Trophoblast cell (in vitro differentiated cells and primary cell): ENCODE measurements around the gene KNTC1.
A peak's percentile ranks its signal among the peaks of the same experiment; 100 is the strongest.
"Not testable (repeated sequence)": the region's sequence is repeated elsewhere in the genome, so short reads cannot be mapped to it uniquely, and the experiment has no call there.

ENCODE experiments used
- DNase-seq, 2 donors: peaks; one replicate each; pipeline ENCODE4 v3.0.0-alpha.2; 2016
- H2AFZ ChIP-seq: 2 replicates; pipeline ENCODE4 v1.6.1; 2013; ENCODE audit warnings: low read length, moderate library complexity, mild to moderate bottlenecking; ENCODE audit not compliant: insufficient read depth, poor library complexity
- H2AK5ac ChIP-seq: 2 replicates; pipeline ENCODE4 v1.6.1; 2013; ENCODE audit warnings: mild to moderate bottlenecking, low read length
- H2BK120ac ChIP-seq: 2 replicates; pipeline ENCODE4 v1.6.1; 2013; ENCODE audit warnings: low read length, mild to moderate bottlenecking, moderate library complexity; ENCODE audit not compliant: insufficient read depth, poor library complexity
- H2BK12ac ChIP-seq: 2 replicates; pipeline ENCODE4 v1.6.1; 2013; ENCODE audit warnings: mild to moderate bottlenecking, low read length, moderate library complexity
- H2BK5ac ChIP-seq: 2 replicates; pipeline ENCODE4 v1.6.1; 2013; ENCODE audit warnings: low read length, low read depth, moderate library complexity, mild to moderate bottlenecking; ENCODE audit not compliant: poor library complexity
- H3K14ac ChIP-seq: 2 replicates; pipeline ENCODE4 v1.6.1; 2013; ENCODE audit warnings: mild to moderate bottlenecking, low read length
- H3K18ac ChIP-seq: 2 replicates; pipeline ENCODE4 v1.6.1; 2013; ENCODE audit warnings: mild to moderate bottlenecking, low read length
- H3K23ac ChIP-seq: 2 replicates; pipeline ENCODE4 v1.6.1; 2013; ENCODE audit warnings: low read length
- H3K27ac ChIP-seq: 2 replicates; pipeline ENCODE4 v1.5.1; 2013; ENCODE audit warnings: low read depth, mild to moderate bottlenecking, inconsistent platforms, low read length, moderate library complexity
- H3K27me3 ChIP-seq: 2 replicates; pipeline ENCODE4 v1.6.1; 2013; ENCODE audit warnings: inconsistent platforms, mild to moderate bottlenecking, low read length, moderate library complexity; ENCODE audit not compliant: insufficient read depth
- H3K36me3 ChIP-seq, 2 experiments: 1 replicate in 1 of 2; 2 replicates in 1 of 2; pipeline ENCODE4 v1.6.1; 2013; ENCODE audit warnings: low read length in 2 of 2, mild to moderate bottlenecking in 2 of 2, moderate library complexity in 1 of 2; ENCODE audit not compliant: insufficient read depth in 2 of 2, control insufficient read depth in 1 of 2
- H3K4ac ChIP-seq: 2 replicates; pipeline ENCODE4 v1.6.1; 2013; ENCODE audit warnings: low read depth, mild to moderate bottlenecking, low read length, moderate library complexity
- H3K4me1 ChIP-seq, 2 experiments: 1 replicate in 1 of 2; 2 replicates in 1 of 2; pipeline ENCODE4 v1.6.1; 2013; ENCODE audit warnings: low read length in 2 of 2, mild to moderate bottlenecking in 2 of 2, moderate library complexity in 1 of 2; ENCODE audit not compliant: insufficient read depth in 2 of 2, control insufficient read depth in 1 of 2
- H3K4me2 ChIP-seq: 2 replicates; pipeline ENCODE4 v1.6.1; 2013; ENCODE audit warnings: inconsistent platforms, mild to moderate bottlenecking, low read length, moderate library complexity
- H3K4me3 ChIP-seq: 2 replicates; pipeline ENCODE4 v1.5.1; 2013; ENCODE audit warnings: mild to moderate bottlenecking, low read depth, low read length, inconsistent platforms
- H3K79me1 ChIP-seq: one replicate; pipeline ENCODE4 v1.6.1; 2013; ENCODE audit warnings: low read length
- H3K79me2 ChIP-seq: 2 replicates; pipeline ENCODE4 v1.6.1; 2013; ENCODE audit warnings: low read length, mild to moderate bottlenecking; ENCODE audit not compliant: control insufficient read depth, insufficient read depth, poor library complexity
- H3K9ac ChIP-seq: 2 replicates; pipeline ENCODE4 v1.6.1; 2013; ENCODE audit warnings: mild to moderate bottlenecking, low read length
- H3K9me3 ChIP-seq: 2 replicates; pipeline ENCODE4 v1.6.1; 2013; ENCODE audit warnings: low read depth, mild to moderate bottlenecking, control low read depth, inconsistent platforms, low read length; ENCODE audit not compliant: insufficient read depth
- H4K12ac ChIP-seq: 2 replicates; pipeline ENCODE4 v1.6.1; 2013; ENCODE audit warnings: low read depth, mild to moderate bottlenecking, low read length, moderate library complexity
- H4K8ac ChIP-seq: 2 replicates; pipeline ENCODE4 v1.6.1; 2013; ENCODE audit warnings: low read depth, mild to moderate bottlenecking, low read length, moderate library complexity
- H4K91ac ChIP-seq: one replicate; pipeline ENCODE4 v1.6.1; 2013; ENCODE audit warnings: low read depth, mild to moderate bottlenecking, low read length, moderate library complexity
- WGBS: extraction: QIAGEN DNeasy Blood & Tissue Kit; methylation state at CpG from one replicate; pipeline ENCODE4 v1.1.7; 2013; ENCODE audit warnings: missing lambda C conversion rate; ENCODE audit not compliant: insufficient read length, insufficient coverage; ENCODE audit errors: extremely low coverage; 5-methylcytosine and 5-hydroxymethylcytosine counted together

Gene KNTC1

DNA sequence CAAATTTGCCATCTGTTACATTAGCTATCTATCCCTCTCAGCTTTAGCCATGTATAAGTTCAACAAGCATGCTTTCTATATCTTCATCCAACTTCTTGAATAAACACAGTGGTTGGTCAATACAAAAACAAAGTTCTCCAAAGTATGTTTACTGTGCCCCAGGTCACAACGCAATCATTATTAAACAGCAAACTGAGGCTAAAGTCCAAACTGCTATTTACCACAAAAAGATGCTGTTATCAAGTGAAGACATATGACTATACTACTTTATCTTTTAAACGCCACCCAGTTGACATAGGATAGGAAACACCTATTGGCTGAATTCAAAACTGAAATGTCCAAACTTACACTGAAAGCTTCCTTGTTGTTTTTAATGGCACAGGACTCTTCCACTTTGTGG is 38.0 kb upstream of the KNTC1 start:
- no peak overlapping the region for H4K12ac ChIP-seq
- no peak overlapping the region for H2BK5ac ChIP-seq
- H3K79me2 ChIP-seq = no peaks in the 10 kb centered on the region
- H3K27ac ChIP-seq = no peak overlapping the region
- H3K36me3 ChIP-seq = peaks cover 34 to 39% of the 10 kb centered on the region in 2 experiments
- H3K4ac ChIP-seq = no peak overlapping the region
- no peak overlapping the region for H3K14ac ChIP-seq
- H3K4me2 ChIP-seq = no peak overlapping the region
- no peak overlapping the region for H2BK12ac ChIP-seq
- no peak for DNase-seq
- no peaks in the 10 kb centered on the region for H3K27me3 ChIP-seq
- no peaks in the 10 kb centered on the region for H3K9me3 ChIP-seq
- H2BK120ac ChIP-seq = no peak overlapping the region
- H3K79me1 ChIP-seq = no peaks in the 10 kb centered on the region
- no peak overlapping the region for H3K9ac ChIP-seq
- no peak overlapping the region for H3K23ac ChIP-seq
- H3K18ac ChIP-seq = no peak overlapping the region
- H4K8ac ChIP-seq = no peak overlapping the region
- H2AFZ ChIP-seq = no peak overlapping the region
- WGBS = no CpG with 5 or more reads among the region's 2 CpGs
- no peak overlapping the region for H4K91ac ChIP-seq
- no peak overlapping the region for H2AK5ac ChIP-seq
- no peak overlapping the region for H3K4me3 ChIP-seq
- no peaks in the 10 kb centered on the region for H3K4me1 ChIP-seq

DNA sequence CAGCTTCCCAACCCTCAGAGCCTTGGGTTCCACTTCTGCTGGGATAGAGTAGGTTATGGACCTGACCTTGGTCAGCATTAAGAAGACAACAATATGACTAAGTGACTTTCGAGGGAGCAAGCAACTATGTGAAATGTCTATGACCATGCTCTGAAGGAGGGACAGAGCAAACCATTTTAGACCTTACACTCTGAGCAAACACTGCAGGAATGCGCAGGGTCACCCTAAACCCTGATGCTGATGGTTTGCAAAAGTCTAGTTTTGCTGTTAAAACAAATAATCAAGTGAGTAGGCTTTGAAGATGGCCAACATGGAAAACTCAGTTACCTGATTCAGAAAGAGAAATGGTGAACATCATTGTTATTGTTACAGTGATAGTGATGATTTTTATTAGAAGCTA is 35.1 kb upstream of the KNTC1 start:
- H2BK5ac ChIP-seq = no peak overlapping the region
- no peak overlapping the region for H2BK12ac ChIP-seq
- H3K4ac ChIP-seq = no peak overlapping the region
- H3K18ac ChIP-seq = peak overlapping the region; percentile 21
- no peaks in the 10 kb centered on the region for H3K9me3 ChIP-seq
- no peak overlapping the region for H2AK5ac ChIP-seq
- H3K4me3 ChIP-seq = no peak overlapping the region
- no peaks in the 10 kb centered on the region for H3K4me1 ChIP-seq
- no peak overlapping the region for H3K14ac ChIP-seq
- no peaks in the 10 kb centered on the region for H3K79me2 ChIP-seq
- H3K23ac ChIP-seq = no peak overlapping the region
- no peak overlapping the region for H3K4me2 ChIP-seq
- no peaks in the 10 kb centered on the region for H3K79me1 ChIP-seq
- H3K27ac ChIP-seq = no peak overlapping the region
- no peak overlapping the region for H4K8ac ChIP-seq
- no peak overlapping the region for H4K91ac ChIP-seq
- no CpG with 5 or more reads among the region's 2 CpGs for WGBS
- DNase-seq = no peak
- H2BK120ac ChIP-seq = no peak overlapping the region
- no peak overlapping the region for H2AFZ ChIP-seq
- H3K9ac ChIP-seq = no peak overlapping the region
- peaks cover 27 to 35% of the 10 kb centered on the region in 2 experiments for H3K36me3 ChIP-seq
- no peak overlapping the region for H4K12ac ChIP-seq
- no peaks in the 10 kb centered on the region for H3K27me3 ChIP-seq

DNA sequence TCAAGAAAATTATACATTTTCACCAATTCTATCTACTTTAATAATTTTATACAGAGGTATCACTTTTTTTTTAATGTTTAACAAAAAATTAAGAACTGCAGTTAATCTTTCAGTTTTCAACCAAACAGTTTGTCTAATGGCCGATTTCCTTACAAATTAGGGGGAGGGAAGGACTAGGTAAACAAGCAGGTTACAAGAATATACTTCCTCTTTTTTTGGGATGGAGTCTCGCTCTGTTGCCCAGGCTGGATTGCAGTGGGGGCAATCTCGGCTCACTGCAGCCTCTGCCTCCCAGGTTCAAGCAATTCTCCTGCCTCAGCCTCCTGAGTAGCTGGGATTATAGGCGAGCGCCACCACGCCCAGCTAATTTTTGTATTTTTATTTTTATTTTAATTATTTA is 33.8 kb upstream of the KNTC1 start:
- DNase-seq, H4K8ac ChIP-seq, H3K4me3 ChIP-seq, H3K27me3 ChIP-seq, H3K79me1 ChIP-seq, H3K79me2 ChIP-seq, H3K4me2 ChIP-seq, H3K9ac ChIP-seq, H3K18ac ChIP-seq, H3K27ac ChIP-seq, H3K4ac ChIP-seq, H2BK5ac ChIP-seq, H4K12ac ChIP-seq, H2AK5ac ChIP-seq, H3K14ac ChIP-seq, H3K23ac ChIP-seq, H2BK120ac ChIP-seq, H2AFZ ChIP-seq, H2BK12ac ChIP-seq, H4K91ac ChIP-seq, H3K4me1 ChIP-seq, H3K9me3 ChIP-seq: not testable (repeated sequence)
- peaks cover 24 to 31% of the 10 kb centered on the region in 2 experiments for H3K36me3 ChIP-seq
- WGBS = no CpG with 5 or more reads among the region's 6 CpGs

DNA sequence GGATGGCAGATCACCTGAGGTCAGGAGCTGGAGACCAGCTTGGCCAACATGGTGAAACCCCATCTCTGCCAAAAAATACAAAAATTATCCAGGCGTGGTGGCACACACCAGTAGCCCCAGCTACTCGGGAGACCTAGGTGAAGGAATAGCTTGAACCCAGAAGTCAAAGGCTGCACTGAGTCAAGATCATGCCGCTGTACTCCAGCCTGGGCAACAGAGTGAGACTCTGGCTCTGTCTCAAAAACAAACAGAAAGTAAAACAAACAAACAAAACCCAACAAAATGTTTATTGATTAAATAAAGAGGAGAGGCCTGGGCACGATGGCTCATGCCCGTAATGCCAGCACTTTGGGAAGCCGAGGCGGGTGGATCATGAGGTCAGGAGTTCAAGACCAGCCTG is 31.8 kb upstream of the KNTC1 start:
- no peak overlapping the region for H2BK5ac ChIP-seq

More for the DNA sequence above, 31.8 kb upstream of the KNTC1 start:
- no peak overlapping the region for H3K27ac ChIP-seq
- no peak overlapping the region for H3K9ac ChIP-seq
- H4K91ac ChIP-seq = no peak overlapping the region
- H4K8ac ChIP-seq = no peak overlapping the region
- no peak overlapping the region for H3K18ac ChIP-seq
- no peak overlapping the region for H2AFZ ChIP-seq
- H3K36me3 ChIP-seq = peaks cover 21 to 26% of the 10 kb centered on the region in 2 experiments
- WGBS = no CpG with 5 or more reads among the region's 7 CpGs
- H3K4me3 ChIP-seq = no peak overlapping the region
- H3K4me1 ChIP-seq = peaks cover 0 to 2% of the 10 kb centered on the region in 2 experiments
- no peak overlapping the region for H3K4me2 ChIP-seq
- peaks cover 3% of the 10 kb centered on the region for H3K79me1 ChIP-seq
- no peak for DNase-seq
- H3K27me3 ChIP-seq = no peaks in the 10 kb centered on the region
- H2BK120ac ChIP-seq = no peak overlapping the region
- H2AK5ac ChIP-seq = no peak overlapping the region
- H4K12ac ChIP-seq = no peak overlapping the region
- H3K14ac ChIP-seq = no peak overlapping the region
- peaks cover 3% of the 10 kb centered on the region for H3K79me2 ChIP-seq
- H3K9me3 ChIP-seq = no peaks in the 10 kb centered on the region
- peak overlapping the region; percentile 27 for H3K4ac ChIP-seq
- H2BK12ac ChIP-seq = no peak overlapping the region
- H3K23ac ChIP-seq = no peak overlapping the region
